HepG2 (cell line): ENCODE measurements around the gene PTGER4. TPM values are rescaled to one million over a fixed set of nuclear protein-coding genes. Genes with fewer than 3 reads are reported as not detected.

Source experiments
- ATAC-seq: fragments of 200-7000 bp; cut with Tn5 transposase; 3 replicates; pipeline ENCODE4 v1.9.1; 2020; ENCODE audit warnings: mild to moderate bottlenecking, moderate library complexity
- BruUV-seq: library from RNA; stranded (reverse); fragments of 400-500 nt; replicated peaks from 2 replicates; lab custom pipeline; 2021; lab: Mats Ljungman, UMichigan
- CTCF ChIA-PET: fragments of 300-600 bp; formaldehyde crosslinking; extraction: SDS; loops from one replicate; lab custom pipeline; 2021; ENCODE audit warnings: low total read pairs, inconsistent platforms, low intra/inter-chr PET ratio; lab: Yijun Ruan, JAX
- POLR2A ChIA-PET: fragments of 350-600 bp; sonication (Branson Sonifier 250); formaldehyde crosslinking; loops from one replicate; lab custom pipeline; 2020; ENCODE audit warnings: antibody characterized with exemption, inconsistent platforms; lab: Yijun Ruan, JAX
- DNase-seq: peaks from one replicate; pipeline ENCODE4 v3.0.0-alpha.2; 2015; ENCODE audit warnings: low spot score
- FAIRE-seq: peaks from 3 replicates; lab custom pipeline; 2011; peaks lifted over from hg19 to GRCh38; lab: Jason Lieb, UNC
- H2AFZ ChIP-seq: one replicate; pipeline ENCODE4 v1.6.1; 2011; ENCODE audit warnings: low read length, inconsistent platforms
- H3K27ac ChIP-seq: fragments of 300-600 bp; 3 replicates; pipeline ENCODE4 v1.8.0; 2011; ENCODE audit warnings: mixed run types, mild to moderate bottlenecking, mixed read lengths, low read length, inconsistent platforms; ENCODE audit not compliant: insufficient read depth; ENCODE audit errors: extremely low read length
- H3K27me3 ChIP-seq, 2 experiments: fragments of 200-600 bp in 1 of 2; 2 replicates in 1 of 2; 3 replicates in 1 of 2; pipeline versions ENCODE4 v1.6.0 to v1.8.0; 2011; ENCODE audit warnings: low read length in 2 of 2, mild to moderate bottlenecking in 2 of 2, moderate library complexity in 2 of 2, inconsistent platforms in 1 of 2; ENCODE audit not compliant: insufficient read depth in 2 of 2, control insufficient read depth in 1 of 2
- H3K36me3 ChIP-seq, 2 experiments: fragments of 200-600 bp in 1 of 2; replicated peaks in 1 of 2; 2 replicates in 1 of 2; 3 replicates in 1 of 2; pipeline versions ENCODE4 v1.5.1 to v1.8.0; 2011; ENCODE audit warnings: low read length in 2 of 2, inconsistent platforms in 1 of 2; ENCODE audit not compliant: insufficient read depth in 2 of 2, control insufficient read depth in 1 of 2
- H3K4me1 ChIP-seq: 2 replicates; pipeline ENCODE4 v1.5.1; 2012; ENCODE audit warnings: low read length, inconsistent platforms; ENCODE audit not compliant: insufficient read depth
- H3K4me2 ChIP-seq: 2 replicates; pipeline ENCODE4 v1.6.0; 2011; ENCODE audit warnings: low read depth, low read length, inconsistent platforms
- H3K4me3 ChIP-seq, 3 experiments: fragments of 200-600 bp in 1 of 3; sonication (generic), shearing (Covaris generic) in 1 of 3; replicated peaks in 1 of 3; 2 replicates each; pipeline ENCODE4 v1.5.1; 2011 to 2016; ENCODE audit warnings: low read length in 3 of 3, inconsistent platforms in 2 of 3, low read depth in 2 of 3, mild to moderate bottlenecking in 2 of 3, control low read depth in 1 of 3, mixed read lengths in 1 of 3; ENCODE audit not compliant: insufficient read depth in 1 of 3
- H3K79me2 ChIP-seq: one replicate; pipeline ENCODE4 v1.6.1; 2011; ENCODE audit warnings: low read length, inconsistent platforms; ENCODE audit not compliant: insufficient read depth
- H3K9ac ChIP-seq: 2 replicates; pipeline ENCODE4 v1.6.0; 2011; ENCODE audit warnings: mild to moderate bottlenecking, low read depth, low read length, inconsistent platforms; ENCODE audit not compliant: insufficient read depth
- H3K9me3 ChIP-seq: 2 replicates; pipeline ENCODE4 v1.5.1; 2012; ENCODE audit warnings: mild to moderate bottlenecking, low read length
- H4K20me1 ChIP-seq: 2 replicates; pipeline ENCODE4 v1.6.0; 2011; ENCODE audit warnings: inconsistent platforms, mild to moderate bottlenecking, low read length, moderate library complexity; ENCODE audit not compliant: insufficient read depth
- FUBP1 ChIP-seq: sonication (generic); formaldehyde crosslinking; IDR thresholded peaks from 2 replicates; pipeline ENCODE4 v1.5.1; 2020; ENCODE audit warnings: missing genetic modification reagents, mild to moderate bottlenecking, borderline replicate concordance
- HNRNPK ChIP-seq: fragments of 200-400 bp; formaldehyde crosslinking; IDR thresholded peaks from 2 replicates; pipeline ENCODE4 v1.6.1; 2018; ENCODE audit warnings: low read length, low read depth, moderate library complexity, mild to moderate bottlenecking; ENCODE audit not compliant: poor library complexity, severe bottlenecking
- HOXA5 ChIP-seq: sonication (generic); formaldehyde crosslinking; IDR thresholded peaks from 2 replicates; pipeline ENCODE4 v1.4.0; 2020; ENCODE audit warnings: missing genetic modification reagents
- MAFF ChIP-seq: IDR thresholded peaks from 2 replicates; pipeline ENCODE4 v1.6.1; 2011; ENCODE audit warnings: low read depth, low read length, improper control_type of control experiment
- MAFK ChIP-seq, 2 experiments: IDR thresholded peaks in 1 of 2; conservative IDR thresholded peaks in 1 of 2; 2 replicates each; pipeline ENCODE4 v1.6.1; 2011; ENCODE audit warnings: improper control_type of control experiment in 2 of 2, low read length in 2 of 2
- PHF8 ChIP-seq: sonication (generic); formaldehyde crosslinking; IDR thresholded peaks from 2 replicates; pipeline ENCODE4 v1.5.0; 2020; ENCODE audit warnings: missing genetic modification reagents
- PPARG ChIP-seq: conservative IDR thresholded peaks from 2 replicates; pipeline ENCODE4 v1.6.1; 2016; ENCODE audit warnings: missing biosample characterization, missing genetic modification reagents
- RAD51 ChIP-seq: fragments of 450-650 bp; IDR thresholded peaks from 2 replicates; pipeline ENCODE4 v1.6.1; 2016; ENCODE audit warnings: borderline replicate concordance
- RNF2 ChIP-seq: fragments of 450-650 bp; conservative IDR thresholded peaks from 2 replicates; pipeline ENCODE4 v1.6.1; 2016; ENCODE audit warnings: low read depth
- SCMH1 ChIP-seq: sonication (generic); formaldehyde crosslinking; IDR thresholded peaks from 2 replicates; pipeline ENCODE4 v1.9.0; 2021; ENCODE audit warnings: missing genetic modification reagents, mild to moderate bottlenecking, borderline replicate concordance
- SKIL ChIP-seq: sonication (generic); formaldehyde crosslinking; IDR thresholded peaks from 2 replicates; pipeline ENCODE4 v1.8.0; 2022; ENCODE audit warnings: missing genetic modification reagents, mild to moderate bottlenecking, moderate library complexity, borderline replicate concordance
- SMC3 ChIP-seq: IDR thresholded peaks from 2 replicates; pipeline ENCODE4 v1.6.1; 2011; ENCODE audit warnings: low read length, improper control_type of control experiment
- TARDBP ChIP-seq: sonication (generic); formaldehyde crosslinking; IDR thresholded peaks from 2 replicates; pipeline ENCODE4 v1.8.0; 2022; ENCODE audit warnings: mild to moderate bottlenecking, missing genetic modification reagents
- TERF1 ChIP-seq: sonication (generic); formaldehyde crosslinking; IDR thresholded peaks from 2 replicates; pipeline ENCODE4 v1.8.0; 2022; ENCODE audit warnings: mild to moderate bottlenecking, missing genetic modification reagents, moderate library complexity
- ZFP62 ChIP-seq: sonication (generic); formaldehyde crosslinking; IDR thresholded peaks from 2 replicates; pipeline ENCODE4 v1.4.0; 2020; ENCODE audit warnings: missing genetic modification reagents
- ZNF382 ChIP-seq: sonication (generic); formaldehyde crosslinking; IDR thresholded peaks from 2 replicates; pipeline ENCODE4 v1.5.0; 2020; ENCODE audit warnings: missing genetic modification reagents, mild to moderate bottlenecking, borderline replicate concordance
- ZNF772 ChIP-seq: sonication (generic); formaldehyde crosslinking; IDR thresholded peaks from 2 replicates; pipeline ENCODE4 v1.5.0; 2020; ENCODE audit warnings: mild to moderate bottlenecking, missing genetic modification reagents
- WGBS: methylation state at CpG from one replicate; pipeline ENCODE4 v1.1.6; 2017; ENCODE audit warnings: low lambda C conversion rate; 5-methylcytosine and 5-hydroxymethylcytosine counted together
- in situ Hi-C: cut with HindIII; loops from 2 replicates; pipeline ENCODE4 v1.10.0; 2017; ENCODE audit warnings: low pct_unique_long_range_greater_than_20kb; ENCODE audit not compliant: extremely low pct_ligation_motif_present
- intact Hi-C: fragments of 100-400 bp; cut with micrococcal nuclease; formaldehyde crosslinking; loops from one replicate; pipeline ENCODE4 v1.10.0; 2022; ENCODE audit not compliant: unreplicated experiment
- polyA plus RNA-seq, 8 experiments: library from polyadenylated mRNA; depleted of rRNA in 3 of 8; stranded (reverse) in 7 of 8; unstranded in 1 of 8; fragments of >200 nt; fragmentation: Illumina TruSeq in 4 of 8; extraction: Trizol in 4 of 8; gene quantifications; 2 replicates each; pipeline versions ENCODE4 v1.2.1 to v1.2.3, GENCODE V29; 2011 to 2016; ENCODE audit warnings: low read depth in 4 of 8, missing spikeins in 1 of 8, mixed read lengths in 1 of 8; ENCODE audit not compliant: insufficient read depth in 1 of 8
- total RNA-seq, 5 experiments: library from RNA; depleted of rRNA; stranded (reverse); fragments of >200 nt; fragmentation: Illumina TruSeq; extraction: Trizol; gene quantifications; 2 replicates each; pipeline ENCODE4 v1.2.3, GENCODE V29; 2016; ENCODE audit warnings: low read depth in 1 of 5

The PTGER4 gene
- total and polyA plus RNA-seq, 2 of the 13 experiments (the other 11 are each of a cell fraction or from before 2014, with no cell fraction given) = 0.01 to 0.11 TPM

GRCh38 chr5:40665635-40666298 lies 13.9 kb upstream of the PTGER4 start:
- intact Hi-C loops = no loop called here

GRCh38 chr5:40666657-40667056 lies 13.1 kb upstream of the PTGER4 start:
- POLR2A ChIA-PET = no interaction called here
- in situ Hi-C loops = no loop called here
- Histone ChIP-seq H3K4me3 (no peak overlapping the region), H3K9me3 (no peaks in the 10 kb centered on the region), H3K36me3 (no peaks in the 10 kb centered on the region), H4K20me1 (no peaks in the 10 kb centered on the region), H3K27me3 (no peaks in the 10 kb centered on the region; a peak in 1 of 5 replicates), H3K9ac (no peak overlapping the region), H3K4me2 (no peak overlapping the region), H3K27ac (no peak overlapping the region), H3K79me2 (no peaks in the 10 kb centered on the region), H3K4me1 (no peaks in the 10 kb centered on the region), H2AFZ (no peak overlapping the region)
- WGBS = 0% methylated on average over 1 of the region's 1 CpG
- ATAC-seq (no peak), FAIRE-seq (no peak), DNase-seq (no peak)
- no TSS peak for BruUV-seq
- intact Hi-C loops = no loop called here
- CTCF ChIA-PET = no interaction called here
- no peak for TF ChIP-seq RNF2
- no peak for TF ChIP-seq HOXA5 (CRISPR knock-in tag)
- no peak for TF ChIP-seq SMC3
- no peak for TF ChIP-seq PPARG (CRISPR knock-in tag)
- TF ChIP-seq HNRNPK = no peak
- no peak for TF ChIP-seq TERF1
- no peak for TF ChIP-seq ZNF382 (CRISPR knock-in tag)
- no peak for TF ChIP-seq FUBP1
- no peak for TF ChIP-seq TARDBP (CRISPR knock-in tag)
- TF ChIP-seq SKIL (CRISPR knock-in tag) = no peak
- TF ChIP-seq RAD51 = no peak

More at GRCh38 chr5:40665635-40666298, 13.9 kb upstream of the PTGER4 start:
- WGBS = 31% methylated on average over 3 of the region's 3 CpGs
- H3K4me3 ChIP-seq = no peak overlapping the region
- in situ Hi-C loops = no loop called here
- H2AFZ ChIP-seq = no peak overlapping the region
- no peaks in the 10 kb centered on the region for H3K9me3 ChIP-seq
- TF ChIP-seq PHF8 (CRISPR knock-in tag) (no peak), MAFK (conservative IDR thresholded peaks at IDR 0.05 in 1 of 2, IDR thresholded peaks at IDR 0.05 in 1 of 2; ENCODE audit: low read length in 2 of 2) (peak in 1 of 2 experiments; percentile 64; a peak in 3 of 4 replicates), ZFP62 (CRISPR knock-in tag) (no peak), MAFF (peak; percentile 20; the same call in 1 of the 2 replicates), SCMH1 (CRISPR knock-in tag) (no peak), ZNF772 (CRISPR knock-in tag) (no peak)
- ATAC-seq = no peak
- no TSS peak for BruUV-seq
- ChIA-PET CTCF (no interaction called here), POLR2A (no interaction called here)
- no peak overlapping the region for H3K27ac ChIP-seq
- no peak for FAIRE-seq
- H3K36me3 ChIP-seq = no peaks in the 10 kb centered on the region
- no peaks in the 10 kb centered on the region for H3K4me1 ChIP-seq
- H4K20me1 ChIP-seq = no peaks in the 10 kb centered on the region
- no peaks in the 10 kb centered on the region; a peak in 1 of 5 replicates for H3K27me3 ChIP-seq
- no peaks in the 10 kb centered on the region for H3K79me2 ChIP-seq
- H3K4me2 ChIP-seq = no peak overlapping the region
- H3K9ac ChIP-seq = no peak overlapping the region
- no peak for DNase-seq
